ENCODE measurements around the gene CLN6.
"Not testable (repeated sequence)": the region's sequence is repeated elsewhere in the genome, so short reads cannot be mapped to it uniquely, and the experiment has no call there.

The CLN6 gene

GRCh38 chr15:68186671-68187397 lies 42.7 kb downstream of the CLN6 start:
- no peak for DNase-seq

DNA sequence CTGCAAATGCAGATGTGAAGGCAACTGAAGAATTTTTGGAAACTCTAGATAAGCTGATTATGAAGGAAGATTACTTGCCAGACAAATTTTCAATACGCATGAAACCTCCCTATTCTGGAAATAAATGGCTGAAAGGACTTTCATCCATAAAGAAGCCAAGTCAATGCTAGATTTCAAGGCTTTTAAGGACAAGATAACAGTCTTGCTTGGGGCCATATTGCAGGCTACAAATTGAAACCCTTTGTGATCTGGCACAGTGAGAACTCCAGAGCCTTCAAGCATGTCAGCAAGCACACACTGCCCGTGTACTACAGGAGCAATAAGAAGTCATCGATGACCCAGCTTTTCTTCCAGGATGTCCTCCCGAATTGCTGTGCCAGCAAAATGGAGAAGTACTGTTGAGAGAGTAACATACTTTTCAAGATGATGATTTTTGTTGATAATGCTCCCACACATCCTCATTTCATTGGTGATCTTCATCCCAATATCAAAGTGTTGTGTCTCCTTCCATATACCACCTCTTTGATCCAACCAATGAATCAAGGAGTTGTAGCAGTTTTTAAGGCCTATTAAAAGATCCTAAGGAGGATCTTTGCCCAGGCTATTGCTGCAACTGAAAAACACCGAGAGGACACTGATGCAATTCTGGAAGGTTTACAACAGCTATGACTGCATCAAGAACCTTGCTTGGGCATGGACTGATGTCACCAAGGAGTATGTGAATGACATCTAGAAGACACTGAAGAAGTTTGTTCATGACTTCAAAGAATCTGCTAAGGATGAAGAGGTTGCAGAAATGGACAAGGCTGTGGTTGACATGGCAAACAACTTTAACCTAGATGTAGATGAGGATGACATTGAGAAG lies 44.7 kb downstream of the CLN6 start:
- DNase-seq = no peak

- DNase-seq = no peak
Measured at GRCh38 chr15:68183616-68184315, 45.8 kb downstream of the CLN6 start.

GRCh38 chr15:68177742-68178141 lies 51.8 kb downstream of the CLN6 start:
- no peak for DNase-seq

- no peak for DNase-seq
Measured at GRCh38 chr15:68176601-68177000, 52.9 kb downstream of the CLN6 start.

- no peak for DNase-seq
Measured at GRCh38 chr15:68175526-68175925, 54.0 kb downstream of the CLN6 start.

- no peak for DNase-seq
Measured at GRCh38 chr15:68173119-68173518, 56.4 kb downstream of the CLN6 start.

- DNase-seq = not testable (repeated sequence)
Measured at GRCh38 chr15:68172037-68172436, 57.5 kb downstream of the CLN6 start.

GRCh38 chr15:68166847-68167246 lies 62.7 kb downstream of the CLN6 start:
- no peak for DNase-seq

DNA sequence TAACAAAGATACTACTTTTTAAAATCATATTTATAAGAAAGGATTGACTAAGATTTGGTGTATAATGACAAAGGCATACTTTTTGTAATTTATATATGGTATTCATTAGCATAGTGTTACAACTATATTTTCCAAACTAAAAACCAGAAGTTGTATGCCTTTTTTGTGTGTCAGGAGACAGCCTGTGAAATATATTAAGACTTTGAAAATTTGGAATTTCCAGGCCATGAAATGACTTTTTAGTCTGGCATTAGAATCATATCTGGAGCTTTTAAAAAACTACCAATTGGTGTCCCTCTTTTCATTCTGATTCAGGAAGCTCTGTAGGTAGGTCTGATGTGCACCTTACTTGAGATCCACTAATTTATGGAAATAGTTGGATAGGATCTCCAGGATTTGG lies 66.3 kb downstream of the CLN6 start:
- no peak for DNase-seq

- DNase-seq = no peak
Measured at GRCh38 chr15:68158046-68158628, 71.4 kb downstream of the CLN6 start.

- DNase-seq = no peak
Measured at GRCh38 chr15:68157074-68157473, 72.5 kb downstream of the CLN6 start.

All from CD4-positive, alpha-beta T cell treated with Interleukin-4 for 1 hour (primary cell).